ENCODE measurements around the gene COL26A1.
"Not testable (repeated sequence)": the region's sequence is repeated elsewhere in the genome, so short reads cannot be mapped to it uniquely, and the experiment has no call there.

COL26A1 gene

DNA sequence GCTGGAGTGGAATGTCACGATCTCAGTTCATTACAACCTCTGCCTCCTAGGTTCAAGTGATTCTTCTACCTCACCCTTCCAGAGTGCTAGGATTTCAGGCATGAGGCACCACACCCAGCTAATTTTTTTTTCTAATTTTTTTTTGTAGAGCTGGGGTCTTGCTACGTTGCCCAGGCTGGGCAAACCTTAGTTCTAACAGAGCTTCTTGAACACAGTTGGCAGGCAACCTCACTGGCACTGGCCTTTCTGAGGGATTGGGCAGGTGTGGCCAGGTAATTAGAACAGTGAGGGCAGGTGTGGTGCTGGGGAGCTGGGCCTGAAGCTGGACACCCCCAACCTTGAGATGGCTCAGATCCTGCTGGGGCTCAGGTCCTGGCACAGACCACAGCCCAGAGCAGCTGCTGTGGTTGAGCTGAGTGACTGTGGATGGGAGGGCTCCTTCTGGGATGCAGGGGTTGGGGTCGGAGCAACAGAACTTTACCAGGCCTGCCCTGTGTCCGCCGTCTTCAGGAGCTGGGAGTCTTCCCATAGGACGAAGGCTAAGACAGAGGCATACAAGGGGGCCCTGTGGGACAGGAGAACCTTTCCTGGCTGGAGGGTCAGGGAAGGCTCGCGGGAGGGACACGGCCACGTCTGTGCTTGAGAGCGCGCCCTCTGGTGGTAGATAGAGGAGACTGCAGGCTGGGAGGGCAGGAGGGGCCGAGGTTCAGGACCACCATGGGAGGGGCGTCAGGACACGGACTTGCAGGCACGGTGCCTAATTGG, 48.2 kb downstream of the COL26A1 start:
- H3K4me3 Mint-ChIP-seq, result no peak overlapping the region
- H3K36me3 Mint-ChIP-seq, result no peaks in the 10 kb centered on the region
- H3K27ac Mint-ChIP-seq, result no peak overlapping the region
- H3K27me3 Mint-ChIP-seq, result peaks cover 2% of the 10 kb centered on the region
- H3K4me1 Mint-ChIP-seq, result peaks cover 7% of the 10 kb centered on the region
- no peaks in the 10 kb centered on the region for H3K9me3 Mint-ChIP-seq

DNA sequence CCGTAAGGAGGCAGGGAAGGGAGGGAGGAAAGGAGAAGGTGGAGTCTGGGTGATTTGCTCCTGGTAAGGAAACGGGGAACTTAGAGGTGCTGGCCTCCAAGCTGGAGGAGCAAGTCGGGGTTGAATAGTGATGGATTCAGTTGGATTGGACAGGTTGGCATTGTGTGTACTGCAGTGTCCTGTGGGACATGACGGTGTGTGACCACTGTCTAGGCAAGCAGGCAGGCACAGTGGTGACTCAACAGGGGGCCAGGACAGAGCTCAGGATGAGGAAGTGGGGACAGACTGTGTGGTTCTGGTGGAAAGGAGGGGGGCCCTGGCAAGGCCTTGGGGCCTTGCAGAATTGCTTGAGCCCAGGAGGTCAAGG, 48.8 kb downstream of the COL26A1 start:
- peaks cover 2% of the 10 kb centered on the region for H3K27me3 Mint-ChIP-seq

DNA sequence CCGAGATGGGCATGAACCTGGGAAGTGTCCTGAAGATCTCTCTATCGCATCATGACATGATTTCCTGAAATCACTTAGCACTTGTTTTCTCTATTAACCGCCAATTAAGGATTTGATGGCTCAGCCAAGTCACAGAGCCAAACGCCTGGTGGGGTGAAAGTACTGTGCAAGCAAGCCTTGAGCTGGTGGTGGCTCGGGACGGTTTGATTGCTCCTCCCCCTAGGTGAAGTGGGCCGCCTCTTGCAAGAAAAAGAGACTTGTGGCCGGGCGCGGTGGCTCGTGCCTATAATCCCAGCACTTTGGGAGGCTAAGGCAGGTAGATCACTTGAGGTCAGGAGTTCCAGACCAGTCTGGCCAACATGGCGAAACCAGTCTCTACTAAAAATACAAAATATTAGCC, 50.3 kb downstream of the COL26A1 start:
- H3K27ac Mint-ChIP-seq, result no peak overlapping the region

More for the DNA sequence above, 48.8 kb downstream of the COL26A1 start:
- no peaks in the 10 kb centered on the region for H3K9me3 Mint-ChIP-seq
- no peak overlapping the region for H3K4me3 Mint-ChIP-seq
- H3K36me3 Mint-ChIP-seq, result no peaks in the 10 kb centered on the region
- H3K27ac Mint-ChIP-seq, result no peak overlapping the region
- peaks cover 7% of the 10 kb centered on the region for H3K4me1 Mint-ChIP-seq

DNA sequence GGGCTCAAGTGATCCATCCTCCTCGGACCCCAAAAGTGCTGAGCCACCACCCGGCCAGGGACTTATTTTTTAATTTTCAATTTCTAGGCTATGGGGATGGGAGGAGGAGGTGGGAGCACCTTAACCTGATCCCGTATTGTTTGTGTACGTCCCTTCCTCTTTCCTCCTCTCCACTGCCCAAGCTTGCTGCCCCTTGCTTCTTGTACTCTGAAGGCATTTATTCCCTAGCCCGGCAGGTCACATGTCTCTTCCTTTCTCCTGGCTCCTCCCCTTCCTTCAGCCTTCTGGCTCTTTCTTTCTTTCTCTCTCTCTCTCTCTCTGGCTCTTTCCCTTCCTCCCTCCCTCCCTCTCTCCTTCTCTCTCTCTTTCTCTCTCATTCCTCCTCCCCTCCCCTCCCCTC, 56.0 kb downstream of the COL26A1 start:
- Mint-ChIP-seq H3K27me3 (peaks cover 5% of the 10 kb centered on the region), H3K36me3 (no peaks in the 10 kb centered on the region), H3K9me3 (no peaks in the 10 kb centered on the region), H3K4me1 (no peaks in the 10 kb centered on the region), H3K27ac (no peak overlapping the region), H3K4me3 (no peak overlapping the region)

More for the DNA sequence above, 50.3 kb downstream of the COL26A1 start:
- Mint-ChIP-seq H3K27me3 (peaks cover 2% of the 10 kb centered on the region), H3K36me3 (no peaks in the 10 kb centered on the region), H3K9me3 (no peaks in the 10 kb centered on the region), H3K4me1 (peaks cover 7% of the 10 kb centered on the region), H3K4me3 (no peak overlapping the region)

DNA sequence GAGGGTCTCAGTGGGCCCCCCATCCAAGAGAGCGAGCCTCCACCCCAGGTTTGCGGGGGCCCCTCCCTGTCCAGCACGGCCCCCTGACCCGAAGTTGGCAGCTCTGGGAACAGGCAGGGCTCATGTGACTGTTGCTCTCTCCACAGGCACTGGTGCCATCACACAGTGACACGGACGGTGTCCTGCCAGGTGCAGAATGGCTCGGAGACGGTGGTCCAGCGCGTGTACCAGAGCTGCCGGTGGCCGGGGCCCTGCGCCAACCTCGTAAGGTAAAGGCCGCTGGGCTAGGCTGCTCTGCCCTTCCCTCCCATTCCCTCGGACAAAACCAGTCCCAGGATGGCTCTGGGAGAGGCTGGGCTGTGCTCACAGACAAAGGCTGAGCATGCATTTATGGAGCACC, 57.2 kb downstream of the COL26A1 start:
- Mint-ChIP-seq H3K36me3 (no peaks in the 10 kb centered on the region), H3K27ac (no peak overlapping the region), H3K9me3 (no peaks in the 10 kb centered on the region), H3K4me1 (no peaks in the 10 kb centered on the region), H3K4me3 (no peak overlapping the region), H3K27me3 (peaks cover 5% of the 10 kb centered on the region)

DNA sequence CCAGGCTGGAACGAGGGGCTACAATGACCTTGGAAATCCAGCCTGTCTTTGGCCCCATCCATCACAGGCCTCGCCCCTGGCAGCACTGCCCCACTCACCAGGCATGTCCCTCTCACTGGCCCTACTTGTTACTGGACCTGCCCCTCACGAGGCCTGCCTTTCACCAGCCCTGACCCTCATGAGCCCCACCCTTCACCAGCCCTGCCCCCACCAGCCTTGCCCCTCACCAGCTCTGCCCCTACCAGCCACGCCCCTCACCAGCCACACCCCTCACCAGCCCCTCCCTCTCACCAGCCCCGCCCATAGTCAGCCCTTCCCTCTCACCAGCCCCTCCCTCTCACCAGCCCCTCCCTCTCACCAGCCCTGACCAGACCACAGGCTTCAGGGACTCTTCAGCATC, 57.8 kb downstream of the COL26A1 start:
- H3K4me3 Mint-ChIP-seq, result no peak overlapping the region
- H3K36me3 Mint-ChIP-seq, result no peaks in the 10 kb centered on the region
- peaks cover 5% of the 10 kb centered on the region for H3K27me3 Mint-ChIP-seq
- H3K9me3 Mint-ChIP-seq, result no peaks in the 10 kb centered on the region
- H3K27ac Mint-ChIP-seq, result no peak overlapping the region
- H3K4me1 Mint-ChIP-seq, result no peaks in the 10 kb centered on the region

DNA sequence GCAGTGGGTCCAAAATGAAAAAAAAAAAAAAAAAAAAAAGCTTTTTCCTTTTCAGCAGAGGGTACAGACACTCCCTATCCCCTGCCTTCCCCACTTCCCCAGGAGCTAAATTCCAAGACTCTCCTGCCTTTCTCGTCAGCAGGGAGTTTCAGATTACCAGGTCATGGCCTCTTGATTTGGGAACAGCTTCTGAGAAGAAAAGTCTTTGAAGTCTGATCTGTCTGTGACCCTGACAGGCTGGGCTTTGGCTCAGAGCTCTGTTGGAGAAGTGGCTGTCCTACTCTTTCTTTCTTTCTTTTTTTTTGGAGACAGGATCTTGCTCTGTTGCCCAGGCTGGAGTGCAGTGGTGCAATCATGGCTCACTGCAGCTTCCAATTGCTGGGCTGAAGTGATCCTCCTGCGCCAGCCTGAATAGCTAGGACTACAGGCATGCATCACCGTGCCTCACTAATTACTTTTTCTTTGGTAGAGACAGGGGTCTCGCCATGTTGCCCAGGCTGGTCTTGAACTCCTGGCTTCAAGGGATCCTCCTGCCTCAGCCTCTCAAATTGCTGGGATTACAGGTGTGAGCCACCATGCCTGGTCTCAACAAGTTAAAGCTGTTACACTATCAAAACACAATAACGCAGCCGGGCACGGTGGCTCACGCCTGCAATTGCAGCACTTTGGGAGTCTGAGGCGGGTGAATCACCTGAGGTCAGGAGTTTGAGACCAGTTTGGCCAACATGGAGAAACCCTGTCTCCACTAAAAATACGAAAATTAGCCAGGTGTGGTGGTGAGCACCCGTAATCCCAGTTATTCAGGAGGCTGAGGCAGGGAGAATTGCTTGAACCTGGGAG, 59.9 kb downstream of the COL26A1 start:
- Mint-ChIP-seq H3K27me3 (peaks cover 5% of the 10 kb centered on the region), H3K9me3 (no peaks in the 10 kb centered on the region), H3K4me3 (no peak overlapping the region), H3K4me1 (no peaks in the 10 kb centered on the region), H3K36me3 (no peaks in the 10 kb centered on the region), H3K27ac (no peak overlapping the region)

DNA sequence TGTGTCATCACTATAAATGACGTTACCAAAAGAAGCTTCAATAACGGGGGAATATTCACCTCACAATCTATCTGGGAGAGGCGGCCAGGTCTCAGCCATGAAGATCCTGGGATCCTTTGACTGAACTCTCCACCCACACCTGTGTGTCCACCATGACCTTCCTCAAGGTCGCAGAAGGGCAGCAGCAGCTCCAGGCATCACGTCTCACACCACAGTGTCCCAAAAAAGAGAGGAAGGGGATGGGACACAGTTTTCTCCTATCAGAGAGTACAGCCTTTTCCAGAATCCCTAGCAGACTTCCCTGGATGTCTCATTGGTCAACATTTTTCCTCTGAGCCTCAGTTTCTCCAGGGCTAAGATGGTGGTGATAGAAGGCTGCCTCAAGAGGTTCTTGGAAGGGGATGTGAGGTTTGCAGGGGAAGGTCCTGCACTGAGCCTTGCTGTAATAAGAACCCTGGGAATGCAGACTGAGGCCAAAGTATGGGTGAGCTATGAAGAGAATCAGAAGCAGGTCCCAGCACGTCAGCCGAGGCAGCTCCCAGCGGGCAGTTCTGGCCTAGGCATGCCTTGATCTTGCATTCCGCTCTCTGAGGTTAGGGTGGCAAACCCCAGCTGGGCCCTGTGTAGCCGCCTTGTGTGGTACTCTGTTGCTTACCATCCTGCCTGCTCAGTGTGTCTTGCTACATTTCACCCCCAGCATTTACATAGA, 63.8 kb downstream of the COL26A1 start:
- H3K27ac Mint-ChIP-seq, result no peak overlapping the region
- H3K36me3 Mint-ChIP-seq, result no peaks in the 10 kb centered on the region
- no peaks in the 10 kb centered on the region for H3K9me3 Mint-ChIP-seq
- peaks cover 2% of the 10 kb centered on the region for H3K27me3 Mint-ChIP-seq
- peaks cover 7% of the 10 kb centered on the region for H3K4me1 Mint-ChIP-seq
- H3K4me3 Mint-ChIP-seq, result no peak overlapping the region

DNA sequence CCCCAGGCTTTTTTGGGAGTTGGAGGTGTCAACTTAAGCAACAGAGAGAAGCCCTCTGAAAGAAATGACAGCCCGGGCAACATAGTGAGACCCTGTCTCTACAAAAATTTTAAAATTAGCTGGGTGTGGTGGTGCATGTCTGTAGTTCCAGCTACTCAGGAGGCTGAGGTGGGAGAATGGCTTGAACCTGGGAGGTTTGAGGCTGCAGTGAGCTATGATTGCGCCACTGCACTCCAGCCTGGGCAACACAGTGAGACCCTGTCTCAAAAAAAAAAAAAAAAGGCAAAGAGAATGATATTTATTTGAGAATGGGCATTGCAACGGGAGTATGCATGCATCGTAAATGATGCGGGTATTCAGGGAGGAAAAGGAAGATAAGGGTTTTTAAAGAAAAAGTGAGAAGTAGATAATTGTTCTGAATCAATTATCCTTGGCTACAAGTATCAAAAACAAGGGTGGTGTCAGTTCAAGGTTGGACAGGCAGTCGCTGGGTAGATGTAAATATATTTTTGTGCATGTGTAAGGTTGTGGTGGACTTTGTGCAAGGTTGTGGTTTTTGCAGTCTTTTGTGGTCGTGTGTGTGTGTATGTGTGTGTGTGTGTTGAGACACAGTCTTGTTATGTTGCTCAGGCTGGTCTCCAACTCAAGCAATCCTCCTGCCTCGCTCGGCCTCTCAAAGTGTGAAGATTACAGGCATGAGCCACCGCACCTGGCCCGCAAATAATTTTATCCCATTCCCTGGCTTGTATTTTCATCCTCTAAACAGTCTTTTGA, 65.6 kb downstream of the COL26A1 start:
- Mint-ChIP-seq H3K27me3 (peaks cover 3% of the 10 kb centered on the region), H3K27ac (no peak overlapping the region), H3K36me3 (no peaks in the 10 kb centered on the region), H3K9me3 (no peaks in the 10 kb centered on the region), H3K4me3 (no peak overlapping the region), H3K4me1 (peaks cover 7% of the 10 kb centered on the region)

DNA sequence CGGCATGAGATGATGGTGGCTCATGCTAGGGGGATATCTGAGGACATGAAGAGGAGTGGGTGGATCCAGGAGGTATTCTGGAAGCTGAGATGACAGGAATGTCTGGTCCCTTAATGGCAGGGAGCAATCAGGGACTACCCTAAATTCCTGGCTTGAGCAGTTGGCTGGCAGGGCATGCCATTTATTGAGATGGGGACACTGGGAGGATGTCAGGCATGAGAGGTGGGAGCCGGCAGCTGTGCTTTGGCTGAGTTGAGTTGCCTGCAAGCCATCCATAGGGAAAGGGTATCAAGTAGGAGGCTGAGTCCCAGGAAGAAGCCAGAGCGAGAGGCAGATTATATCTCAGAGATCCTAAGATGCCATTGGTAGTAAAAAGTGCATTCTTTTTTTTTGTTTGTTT, 69.6 kb downstream of the COL26A1 start:
- H3K9me3 Mint-ChIP-seq, result no peaks in the 10 kb centered on the region
- no peaks in the 10 kb centered on the region for H3K36me3 Mint-ChIP-seq
- peaks cover 13% of the 10 kb centered on the region for H3K27me3 Mint-ChIP-seq
- H3K4me3 Mint-ChIP-seq, result no peak overlapping the region
- peaks cover 7% of the 10 kb centered on the region for H3K4me1 Mint-ChIP-seq
- H3K27ac Mint-ChIP-seq, result no peak overlapping the region

DNA sequence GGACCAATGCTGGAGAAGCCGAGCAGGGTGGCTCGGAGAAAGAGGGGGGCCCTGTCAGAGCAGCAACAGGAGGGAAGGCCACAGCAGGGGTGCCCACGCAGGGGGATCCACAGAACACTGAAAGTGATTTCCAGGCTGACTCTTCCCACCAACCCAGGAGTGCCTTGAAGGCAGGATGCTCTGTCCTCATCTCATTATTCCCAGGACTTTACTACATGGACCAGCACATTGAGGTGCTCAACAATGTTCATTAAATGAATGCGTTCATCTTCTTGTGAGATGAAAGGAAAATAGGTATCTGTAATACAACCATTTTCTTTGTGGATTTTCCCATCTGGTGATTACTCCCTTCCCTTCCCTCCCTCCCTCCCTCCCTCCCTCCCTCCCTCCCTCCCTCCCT, 71.0 kb downstream of the COL26A1 start:
- H3K4me1 Mint-ChIP-seq, result no peaks in the 10 kb centered on the region
- H3K27ac Mint-ChIP-seq, result no peak overlapping the region
- no peaks in the 10 kb centered on the region for H3K9me3 Mint-ChIP-seq
- peaks cover 13% of the 10 kb centered on the region for H3K27me3 Mint-ChIP-seq
- H3K4me3 Mint-ChIP-seq, result no peak overlapping the region
- H3K36me3 Mint-ChIP-seq, result no peaks in the 10 kb centered on the region

DNA sequence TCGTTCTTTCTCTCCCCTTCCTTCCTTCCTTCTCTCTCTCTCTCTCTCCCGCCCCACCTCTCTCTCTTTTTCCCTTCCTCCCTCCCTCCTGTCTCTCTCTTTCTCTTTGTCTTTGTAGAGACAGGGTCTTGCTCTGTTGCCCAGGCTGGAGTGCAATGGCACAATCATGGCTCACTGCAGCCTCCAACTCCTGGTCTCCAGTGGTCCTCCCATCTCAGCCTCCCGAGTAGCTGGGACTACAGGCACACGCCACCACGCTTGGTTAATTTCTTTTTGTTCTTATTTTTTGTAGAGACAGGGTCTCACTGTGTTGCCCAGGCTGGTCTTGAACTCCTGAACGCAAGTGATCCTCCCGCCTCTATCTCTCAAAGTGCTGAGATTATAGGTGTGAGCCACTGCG, 71.5 kb downstream of the COL26A1 start:
- H3K27ac Mint-ChIP-seq, H3K36me3 Mint-ChIP-seq, H3K4me3 Mint-ChIP-seq, H3K4me1 Mint-ChIP-seq, H3K9me3 Mint-ChIP-seq: not testable (repeated sequence)
- peaks cover 13% of the 10 kb centered on the region for H3K27me3 Mint-ChIP-seq

DNA sequence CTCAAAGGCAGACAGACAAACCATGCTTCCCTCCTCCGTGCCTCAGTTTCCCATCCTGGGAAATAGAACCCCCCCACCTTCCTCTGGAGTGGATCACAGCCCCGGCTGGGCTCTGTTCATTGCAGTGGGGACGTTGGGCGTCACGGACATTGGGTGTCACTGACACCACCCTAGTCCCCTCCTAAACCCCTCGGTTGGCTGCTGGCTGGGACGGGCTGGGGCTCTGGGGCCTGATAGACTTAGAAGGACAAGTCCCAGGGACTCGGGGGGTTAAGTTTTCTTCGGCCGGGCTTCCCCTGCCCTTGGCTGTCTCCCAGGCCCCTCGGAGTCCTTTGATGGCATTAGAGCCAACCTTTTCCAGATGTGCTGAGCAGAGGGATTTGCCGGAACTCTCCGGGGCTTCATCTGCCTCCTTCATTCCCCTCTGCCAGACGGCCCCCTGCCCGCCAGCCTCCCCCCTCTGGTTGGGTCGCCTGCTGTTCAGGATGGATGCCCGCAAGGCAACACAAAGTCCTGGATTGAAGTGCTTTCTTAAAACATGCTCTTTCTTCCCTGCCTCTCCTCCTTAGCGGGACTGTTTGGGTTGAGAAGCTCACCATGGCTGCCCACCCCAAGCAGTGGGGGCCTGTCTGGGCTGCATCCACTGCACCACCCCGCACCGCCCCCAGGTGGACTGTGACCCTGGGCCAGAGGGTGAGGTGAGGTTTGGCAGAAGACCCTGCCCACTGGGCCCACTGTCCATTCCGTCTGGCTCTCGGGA, 73.0 kb downstream of the COL26A1 start:
- Mint-ChIP-seq H3K27ac (no peak overlapping the region), H3K4me3 (no peak overlapping the region), H3K36me3 (no peaks in the 10 kb centered on the region), H3K9me3 (no peaks in the 10 kb centered on the region), H3K4me1 (no peaks in the 10 kb centered on the region), H3K27me3 (peaks cover 13% of the 10 kb centered on the region)

DNA sequence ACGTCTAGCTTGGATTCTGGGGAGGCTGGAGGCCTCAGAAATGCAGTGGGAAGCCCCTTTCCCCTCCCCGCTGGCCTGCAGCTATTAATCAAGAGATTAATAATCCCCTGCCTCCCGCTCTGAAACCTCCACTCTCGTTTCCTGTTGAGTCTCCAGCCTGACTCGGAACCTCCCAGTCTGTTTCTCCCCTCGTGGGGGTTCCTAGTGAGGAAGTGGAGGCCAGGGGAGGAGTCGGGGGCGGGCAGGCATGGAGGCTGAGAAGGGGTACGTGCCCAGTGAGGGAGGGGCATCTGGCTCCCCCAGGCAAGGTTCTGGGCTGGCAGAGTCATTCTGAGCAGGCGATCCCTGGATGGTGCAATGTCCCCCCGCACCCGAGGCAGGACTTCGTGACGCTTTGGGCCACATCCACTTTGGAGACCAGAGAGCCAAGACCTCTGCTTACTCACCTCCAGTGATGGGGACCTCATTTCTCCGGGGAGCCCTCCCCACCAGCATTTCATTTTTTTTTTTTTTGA, 73.6 kb downstream of the COL26A1 start:
- peaks cover 13% of the 10 kb centered on the region for H3K27me3 Mint-ChIP-seq
- H3K27ac Mint-ChIP-seq, result no peak overlapping the region

More for the DNA sequence above, 73.6 kb downstream of the COL26A1 start:
- Mint-ChIP-seq H3K4me1 (no peaks in the 10 kb centered on the region), H3K4me3 (no peak overlapping the region), H3K36me3 (no peaks in the 10 kb centered on the region), H3K9me3 (no peaks in the 10 kb centered on the region)
